ENCODE data around the gene EMC8.

DNA sequence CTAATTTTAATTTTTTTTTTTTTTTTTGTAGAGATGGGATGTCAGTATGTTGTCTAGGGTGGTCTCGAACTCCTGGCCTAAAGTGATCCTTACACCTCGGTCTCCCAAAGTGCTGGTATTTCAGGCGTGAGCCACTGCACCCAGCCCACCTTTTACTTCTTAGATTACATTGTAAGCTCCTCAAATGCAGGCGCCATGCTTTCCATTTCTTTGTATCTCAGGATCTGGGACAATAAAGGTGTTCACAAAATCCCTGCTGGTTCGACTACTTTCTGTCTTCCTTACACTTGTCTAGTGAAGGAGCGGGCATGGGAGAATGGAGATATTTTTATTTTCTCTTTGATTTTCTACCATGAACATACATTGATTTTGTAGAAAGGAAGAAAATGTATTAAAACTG lies 25.2 kb downstream of the EMC8 start:
- TF ChIP-seq, protein P1, sequence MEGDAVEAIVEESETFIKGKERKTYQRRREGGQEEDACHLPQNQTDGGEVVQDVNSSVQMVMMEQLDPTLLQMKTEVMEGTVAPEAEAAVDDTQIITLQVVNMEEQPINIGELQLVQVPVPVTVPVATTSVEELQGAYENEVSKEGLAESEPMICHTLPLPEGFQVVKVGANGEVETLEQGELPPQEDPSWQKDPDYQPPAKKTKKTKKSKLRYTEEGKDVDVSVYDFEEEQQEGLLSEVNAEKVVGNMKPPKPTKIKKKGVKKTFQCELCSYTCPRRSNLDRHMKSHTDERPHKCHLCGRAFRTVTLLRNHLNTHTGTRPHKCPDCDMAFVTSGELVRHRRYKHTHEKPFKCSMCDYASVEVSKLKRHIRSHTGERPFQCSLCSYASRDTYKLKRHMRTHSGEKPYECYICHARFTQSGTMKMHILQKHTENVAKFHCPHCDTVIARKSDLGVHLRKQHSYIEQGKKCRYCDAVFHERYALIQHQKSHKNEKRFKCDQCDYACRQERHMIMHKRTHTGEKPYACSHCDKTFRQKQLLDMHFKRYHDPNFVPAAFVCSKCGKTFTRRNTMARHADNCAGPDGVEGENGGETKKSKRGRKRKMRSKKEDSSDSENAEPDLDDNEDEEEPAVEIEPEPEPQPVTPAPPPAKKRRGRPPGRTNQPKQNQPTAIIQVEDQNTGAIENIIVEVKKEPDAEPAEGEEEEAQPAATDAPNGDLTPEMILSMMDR (conservative IDR thresholded peaks at IDR 0.05; ENCODE audit: low read depth, low read length): no peak
- no peak for TF ChIP-seq EZH2 (IDR thresholded peaks at IDR 0.05; ENCODE audit: borderline replicate concordance, low read depth, low read length, poor library complexity, severe bottlenecking)
